ENCODE data around the gene CACNG4. TPM values are rescaled to one million over a fixed set of nuclear protein-coding genes. Genes with fewer than 3 reads are reported as not detected.

Gene CACNG4
- total and polyA plus RNA-seq, 5 experiments from 2014 or later: not detected

DNA sequence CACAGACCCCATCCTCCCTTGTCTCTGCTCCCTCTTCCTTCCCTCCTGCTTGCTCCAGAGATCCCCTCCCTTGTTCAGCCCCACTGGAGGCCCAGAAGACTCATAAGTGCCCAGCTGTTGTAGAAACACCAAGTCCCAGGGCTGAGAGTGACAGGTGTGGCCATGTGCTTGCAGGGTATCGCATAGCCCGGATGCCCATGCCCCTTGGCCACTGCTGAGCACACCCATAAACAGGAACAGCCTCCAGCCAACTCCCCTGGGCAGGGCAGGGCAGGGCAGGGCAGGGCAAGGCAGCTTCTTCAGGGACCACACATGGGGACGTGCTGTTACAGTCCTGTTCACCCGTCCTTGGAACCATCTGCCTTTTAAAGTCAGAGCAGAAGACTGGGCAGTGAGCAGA lies 81.9 kb downstream of the CACNG4 start:
- Mint-ChIP-seq H3K36me3 (peaks cover 0 to 28% (median 18%) of the 10 kb centered on the region in 3 donors), H3K27me3 (peaks cover 0 to 4% (median 0%) of the 10 kb centered on the region in 5 donors), H3K27ac (no peak overlapping the region), H3K9me3 (peaks cover 8 to 35% (median 19%) of the 10 kb centered on the region in 9 donors), H3K4me3 (no peak overlapping the region), H3K4me1 (no peaks in the 10 kb centered on the region)
- POLR2A ChIA-PET: no interaction called here
- no peak for ATAC-seq
- no peak for DNase-seq

- DNase-seq (no peak), ATAC-seq (no peak)
- POLR2A ChIA-PET: no interaction called here
- H3K9me3 Mint-ChIP-seq: peaks cover 8 to 35% (median 19%) of the 10 kb centered on the region in 9 donors
- no peaks in the 10 kb centered on the region for H3K4me1 Mint-ChIP-seq
- no peak overlapping the region for H3K27ac Mint-ChIP-seq
- H3K4me3 Mint-ChIP-seq: no peak overlapping the region
- peaks cover 0 to 4% (median 0%) of the 10 kb centered on the region in 5 donors for H3K27me3 Mint-ChIP-seq
- H3K36me3 Mint-ChIP-seq: peaks cover 0 to 28% (median 18%) of the 10 kb centered on the region in 3 donors
Measured at GRCh38 chr17:67047382-67047781, 82.9 kb downstream of the CACNG4 start.

- no peak for DNase-seq
- Mint-ChIP-seq H3K36me3 (peaks cover 0 to 28% (median 18%) of the 10 kb centered on the region in 3 donors), H3K27me3 (peaks cover 0 to 4% (median 0%) of the 10 kb centered on the region in 5 donors), H3K4me3 (no peak overlapping the region), H3K9me3 (peaks cover 8 to 35% (median 19%) of the 10 kb centered on the region in 9 donors), H3K27ac (no peak overlapping the region), H3K4me1 (no peaks in the 10 kb centered on the region)
- POLR2A ChIA-PET: no interaction called here
- ATAC-seq: no peak
Measured at GRCh38 chr17:67049025-67049739, 84.7 kb downstream of the CACNG4 start.

DNA sequence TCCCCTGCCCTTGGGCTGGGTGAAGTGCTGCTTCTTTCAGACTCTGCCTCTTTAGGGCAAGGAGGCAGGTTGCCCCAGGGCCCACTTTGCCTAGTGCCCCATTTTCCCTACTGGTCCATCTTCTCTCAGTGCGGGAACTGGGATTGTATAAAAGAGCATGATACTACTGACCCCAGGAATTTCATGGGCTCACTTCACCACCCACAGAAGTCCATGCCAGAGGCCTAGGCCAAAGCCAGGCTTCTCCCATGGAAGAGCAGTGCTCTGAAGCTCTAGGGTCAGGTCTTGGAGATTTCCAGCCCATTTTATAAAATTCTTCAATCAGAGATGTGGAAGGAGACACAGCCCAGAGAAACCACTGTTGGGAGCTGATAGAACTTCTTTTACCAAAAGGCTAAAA lies 85.6 kb downstream of the CACNG4 start:
- no peak for DNase-seq
- Mint-ChIP-seq H3K27me3 (peaks cover 0 to 4% (median 0%) of the 10 kb centered on the region in 5 donors), H3K9me3 (peaks cover 8 to 35% (median 19%) of the 10 kb centered on the region in 9 donors), H3K27ac (no peak overlapping the region), H3K36me3 (peaks cover 0 to 28% (median 18%) of the 10 kb centered on the region in 3 donors), H3K4me3 (no peak overlapping the region), H3K4me1 (no peaks in the 10 kb centered on the region)
- POLR2A ChIA-PET: no interaction called here
- no peak for ATAC-seq

DNA sequence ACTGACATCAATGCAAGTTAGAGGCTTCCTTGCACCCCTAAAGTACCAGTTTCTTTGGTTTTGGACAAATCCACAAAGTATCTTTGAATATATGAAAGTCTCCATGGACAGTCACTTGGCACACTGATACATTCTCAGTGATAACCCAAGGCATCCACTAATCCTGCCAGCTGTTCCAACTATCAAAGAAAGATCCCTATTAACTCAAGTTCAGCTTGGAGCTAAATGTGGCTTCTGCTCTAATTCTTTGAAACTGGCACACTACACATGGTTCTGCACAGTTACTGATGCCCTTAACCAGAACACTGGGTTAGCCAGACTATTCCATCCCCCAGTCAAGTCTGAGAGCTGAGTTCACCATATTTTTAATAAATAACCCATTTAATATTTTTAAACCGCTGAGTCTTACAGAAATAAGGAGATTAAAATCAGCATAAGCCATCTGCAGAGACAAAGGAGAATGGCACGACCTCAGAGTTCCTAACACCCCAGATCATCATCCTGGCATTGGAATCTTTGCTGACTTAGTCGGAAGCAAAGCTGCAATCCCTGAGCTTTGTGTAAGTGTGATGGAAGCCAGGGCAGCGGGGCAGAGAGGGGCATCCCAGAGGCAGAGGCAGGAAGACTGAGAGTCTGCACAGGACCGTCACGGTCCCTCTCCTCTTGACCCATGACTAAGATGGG lies 86.1 kb downstream of the CACNG4 start:
- ATAC-seq (no peak), DNase-seq (no peak)
- POLR2A ChIA-PET: no interaction called here
- peaks cover 8 to 35% (median 19%) of the 10 kb centered on the region in 9 donors for H3K9me3 Mint-ChIP-seq
- no peaks in the 10 kb centered on the region for H3K4me1 Mint-ChIP-seq
- H3K36me3 Mint-ChIP-seq: peaks cover 0 to 28% (median 18%) of the 10 kb centered on the region in 3 donors
- H3K27ac Mint-ChIP-seq: no peak overlapping the region
- H3K4me3 Mint-ChIP-seq: no peak overlapping the region
- H3K27me3 Mint-ChIP-seq: peaks cover 0 to 4% (median 0%) of the 10 kb centered on the region in 5 donors

GRCh38 chr17:67051155-67051538 lies 86.6 kb downstream of the CACNG4 start:
- peaks cover 0 to 28% (median 18%) of the 10 kb centered on the region in 3 donors for H3K36me3 Mint-ChIP-seq
- H3K4me3 Mint-ChIP-seq: no peak overlapping the region
- ATAC-seq (no peak), DNase-seq (no peak)
- POLR2A ChIA-PET: no interaction called here
- peaks cover 8 to 35% (median 19%) of the 10 kb centered on the region in 9 donors for H3K9me3 Mint-ChIP-seq
- no peaks in the 10 kb centered on the region for H3K4me1 Mint-ChIP-seq
- H3K27me3 Mint-ChIP-seq: peaks cover 0 to 3% (median 0%) of the 10 kb centered on the region in 5 donors
- H3K27ac Mint-ChIP-seq: no peak overlapping the region

DNA sequence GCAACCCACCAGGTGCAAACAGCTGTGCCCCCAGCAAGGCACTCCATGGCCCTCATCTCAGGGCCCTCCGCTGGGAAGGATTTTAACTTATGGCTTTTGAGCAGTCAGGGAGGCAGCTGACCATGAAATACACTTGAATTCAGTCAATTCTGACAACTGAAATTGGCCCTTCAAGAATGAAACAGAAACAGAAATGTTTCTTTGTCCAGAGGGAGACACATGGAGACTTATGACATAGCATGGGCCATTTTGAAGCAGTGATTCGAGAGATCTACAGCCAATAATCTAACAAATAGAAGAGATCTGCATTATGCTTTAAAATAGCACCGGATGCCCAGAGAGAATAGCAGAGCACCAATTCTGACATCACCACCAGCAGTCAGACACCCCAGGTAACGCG lies 87.3 kb downstream of the CACNG4 start:
- peaks cover 0 to 26% (median 18%) of the 10 kb centered on the region in 3 donors for H3K36me3 Mint-ChIP-seq
- POLR2A ChIA-PET: no interaction called here

GRCh38 chr17:67052720-67053437 lies 88.4 kb downstream of the CACNG4 start:
- Mint-ChIP-seq H3K4me1 (no peaks in the 10 kb centered on the region), H3K4me3 (no peak overlapping the region), H3K36me3 (peaks cover 0 to 16% (median 10%) of the 10 kb centered on the region in 3 donors), H3K27me3 (no peaks in the 10 kb centered on the region), H3K27ac (no peak overlapping the region), H3K9me3 (peaks cover 1 to 22% (median 15%) of the 10 kb centered on the region in 9 donors)
- ATAC-seq (no peak), DNase-seq (no peak)
- POLR2A ChIA-PET: no interaction called here

More for the DNA sequence above, 87.3 kb downstream of the CACNG4 start:
- Mint-ChIP-seq H3K27me3 (no peaks in the 10 kb centered on the region), H3K4me1 (no peaks in the 10 kb centered on the region), H3K9me3 (peaks cover 8 to 33% (median 19%) of the 10 kb centered on the region in 9 donors), H3K27ac (no peak overlapping the region), H3K4me3 (no peak overlapping the region)
- ATAC-seq: no peak
- DNase-seq: no peak

DNA sequence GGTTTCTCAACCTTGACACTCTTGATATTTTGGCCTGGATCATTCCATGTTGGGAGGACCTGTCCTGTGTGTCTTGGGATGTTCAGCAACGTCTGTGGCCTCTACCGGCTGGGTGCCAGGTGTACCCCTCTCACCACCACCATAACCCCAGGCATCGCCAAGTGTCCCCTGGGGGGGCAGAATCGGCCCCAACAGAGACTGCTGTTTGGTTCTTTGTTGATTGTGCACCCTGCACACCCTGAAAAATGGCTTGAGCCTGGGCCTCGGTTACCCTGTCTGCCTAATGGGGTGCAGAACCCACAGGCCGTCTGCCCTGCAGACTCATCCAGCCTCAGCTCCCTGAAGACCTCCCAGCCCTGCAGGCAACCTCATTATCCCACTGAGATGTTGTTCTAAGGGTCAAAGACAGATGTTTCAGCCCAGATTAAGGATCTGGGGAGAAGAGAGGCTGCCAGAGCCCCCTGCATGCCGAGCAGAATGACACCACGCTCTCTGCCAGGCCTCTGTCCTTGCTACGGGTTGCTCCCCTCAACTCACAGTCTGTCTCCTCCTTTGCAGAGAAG lies 89.0 kb downstream of the CACNG4 start:
- POLR2A ChIA-PET: no interaction called here
- DNase-seq (no peak), ATAC-seq (no peak)
- no peak overlapping the region for H3K27ac Mint-ChIP-seq
- no peaks in the 10 kb centered on the region for H3K27me3 Mint-ChIP-seq
- H3K4me3 Mint-ChIP-seq: no peak overlapping the region
- H3K4me1 Mint-ChIP-seq: no peaks in the 10 kb centered on the region
- peaks cover 0 to 9% (median 8%) of the 10 kb centered on the region in 3 donors for H3K36me3 Mint-ChIP-seq
- H3K9me3 Mint-ChIP-seq: peaks cover 0 to 16% (median 11%) of the 10 kb centered on the region in 9 donors

DNA sequence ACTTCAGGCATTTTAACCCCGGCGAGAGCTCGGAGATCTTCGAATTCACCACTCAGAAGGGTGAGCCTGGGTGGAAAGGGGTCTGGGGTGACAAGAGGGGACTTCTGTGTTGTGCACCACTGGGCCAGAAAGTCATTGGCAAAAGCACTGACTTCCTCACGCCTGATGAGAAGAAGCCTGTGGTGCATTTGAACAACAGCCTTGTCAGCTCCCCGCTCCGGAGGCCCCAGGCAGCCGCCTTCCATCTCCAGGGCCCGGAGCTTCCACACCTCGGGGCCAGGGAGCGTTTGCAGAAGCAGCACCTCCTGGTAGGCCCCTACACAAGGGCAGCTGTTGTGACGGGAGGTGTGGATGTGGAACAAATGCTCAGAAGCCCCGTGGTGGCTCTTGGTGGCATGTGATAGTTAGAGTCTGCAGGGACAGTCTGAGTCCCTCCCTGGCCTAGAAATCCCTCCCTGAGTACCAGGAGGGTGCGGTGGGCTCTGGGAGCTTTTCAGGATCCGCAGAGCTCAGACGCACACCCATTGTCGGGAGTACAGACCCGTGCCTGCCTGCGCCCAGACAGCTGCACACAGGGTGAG lies 89.6 kb downstream of the CACNG4 start:
- Mint-ChIP-seq H3K36me3 (peaks cover 0 to 5% (median 5%) of the 10 kb centered on the region in 3 donors), H3K9me3 (peaks cover 0 to 10% (median 5%) of the 10 kb centered on the region in 9 donors), H3K27me3 (no peaks in the 10 kb centered on the region), H3K4me3 (no peak overlapping the region), H3K27ac (no peak overlapping the region), H3K4me1 (no peaks in the 10 kb centered on the region)
- DNase-seq (no peak), ATAC-seq (no peak)
- POLR2A ChIA-PET: no interaction called here

DNA sequence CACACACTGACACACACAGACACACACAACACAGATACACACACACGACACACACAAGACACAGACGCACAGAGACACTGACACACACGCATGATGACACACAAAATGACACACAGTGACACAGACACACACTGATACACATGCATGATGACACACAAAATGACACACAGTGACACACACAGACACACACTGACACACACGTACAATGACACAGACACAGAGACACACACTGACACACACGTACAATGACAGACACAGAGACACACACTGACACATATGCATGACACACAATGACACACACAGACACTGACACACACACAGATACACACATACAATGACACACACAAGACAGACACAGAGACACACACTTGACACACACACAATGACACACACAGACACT lies 90.1 kb downstream of the CACNG4 start:
- H3K27ac Mint-ChIP-seq: peak overlapping the region in 2 of 10 donors; percentile 3 to 48
- H3K36me3 Mint-ChIP-seq: peaks cover 0 to 5% (median 2%) of the 10 kb centered on the region in 3 donors
- DNase-seq: no peak
- H3K9me3 Mint-ChIP-seq: peaks cover 0 to 5% (median under 1%) of the 10 kb centered on the region in 9 donors
- no peak for ATAC-seq
- no peaks in the 10 kb centered on the region for H3K4me1 Mint-ChIP-seq
- no peaks in the 10 kb centered on the region for H3K27me3 Mint-ChIP-seq
- POLR2A ChIA-PET: no interaction called here
- no peak overlapping the region for H3K4me3 Mint-ChIP-seq

DNA sequence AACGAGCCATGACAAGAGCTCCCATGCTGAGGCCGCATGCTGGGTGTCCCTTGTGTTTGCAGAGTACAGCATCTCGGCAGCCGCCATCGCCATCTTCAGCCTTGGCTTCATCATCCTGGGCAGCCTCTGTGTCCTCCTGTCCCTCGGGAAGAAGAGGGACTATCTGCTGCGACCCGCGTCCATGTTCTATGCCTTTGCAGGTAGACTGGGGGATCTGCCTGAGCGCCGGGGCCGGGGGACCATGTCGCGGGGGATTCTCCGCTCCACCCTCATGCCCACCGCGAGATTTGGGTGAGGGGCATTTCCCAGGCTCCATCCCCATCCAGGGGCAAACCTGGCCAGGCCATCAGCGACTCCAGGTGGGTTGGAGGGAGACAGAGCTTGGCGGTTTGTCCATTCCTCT lies 90.5 kb downstream of the CACNG4 start:
- H3K4me1 Mint-ChIP-seq: no peaks in the 10 kb centered on the region
- H3K27ac Mint-ChIP-seq: no peak overlapping the region
- ATAC-seq (no peak), DNase-seq (no peak)
- H3K4me3 Mint-ChIP-seq: no peak overlapping the region
- POLR2A ChIA-PET: no interaction called here
- peaks cover 0 to under 1% (median 0%) of the 10 kb centered on the region in 9 donors for H3K9me3 Mint-ChIP-seq
- H3K27me3 Mint-ChIP-seq: no peaks in the 10 kb centered on the region
- peaks cover 0 to 5% (median 0%) of the 10 kb centered on the region in 3 donors for H3K36me3 Mint-ChIP-seq
